SK-N-SH (cell line): ENCODE data around the gene CRLF1. TPM values are rescaled to one million over a fixed set of nuclear protein-coding genes. Genes with fewer than 3 reads are reported as not detected.

Source experiments
- CTCF ChIA-PET: fragments of 300-600, 350-600 bp; formaldehyde crosslinking; extraction: SDS; loops from one replicate; lab custom pipeline; 2021; lab: Yijun Ruan, JAX
- POLR2A ChIA-PET: fragments of 350-600 bp; sonication (Branson Sonifier 250); formaldehyde crosslinking; extraction: SDS; loops from one replicate; lab custom pipeline; 2020; ENCODE audit warnings: antibody characterized with exemption, inconsistent platforms; lab: Yijun Ruan, JAX
- DNase-seq: peaks from one replicate; pipeline ENCODE4 v3.0.0; 2012
- H2AFZ ChIP-seq: fragments of 200-600 bp; sonication (generic); 2 replicates; pipeline ENCODE4 v1.8.1; 2016; ENCODE audit warnings: antibody characterized with exemption, mild to moderate bottlenecking, low read depth
- H3F3A ChIP-seq: fragments of 200-600 bp; sonication (generic); replicated peaks from 2 replicates; pipeline ENCODE3; 2016; ENCODE audit warnings: antibody characterized with exemption, mild to moderate bottlenecking; ENCODE audit not compliant: insufficient read depth
- H3K27ac ChIP-seq, 2 experiments: fragments of 200-500 bp in 1 of 2; fragments of 200-600 bp in 1 of 2; sonication (Bioruptor generic) in 1 of 2; sonication (generic), shearing (Covaris generic) in 1 of 2; 2 replicates each; pipeline versions ENCODE4 v1.5.1 to v1.6.1; 2014 to 2016; ENCODE audit warnings: low read depth in 2 of 2, inconsistent platforms in 1 of 2, low read length in 1 of 2, mild to moderate bottlenecking in 1 of 2, mixed read lengths in 1 of 2
- H3K27me3 ChIP-seq: fragments of 200-600 bp; sonication (generic), shearing (Covaris generic); 2 replicates; pipeline ENCODE4 v1.6.1; 2016; ENCODE audit warnings: mixed run types; ENCODE audit not compliant: insufficient read depth
- H3K36me3 ChIP-seq, 2 experiments: fragments of 200-500 bp in 1 of 2; fragments of 200-600 bp in 1 of 2; sonication (Bioruptor generic) in 1 of 2; sonication (generic) in 1 of 2; replicated peaks in 1 of 2; 2 replicates each; pipeline versions ENCODE3 to v1.5.1; 2014 to 2016; ENCODE audit warnings: low read length in 1 of 2, mild to moderate bottlenecking in 1 of 2; ENCODE audit not compliant: insufficient read depth in 2 of 2, control insufficient read depth in 1 of 2
- H3K4me1 ChIP-seq, 2 experiments: fragments of 200-500 bp in 1 of 2; fragments of 200-600 bp in 1 of 2; sonication (Bioruptor generic) in 1 of 2; sonication (generic), shearing (Covaris generic) in 1 of 2; 2 replicates each; pipeline versions ENCODE4 v1.5.1 to v1.6.1; 2014 to 2016; ENCODE audit warnings: low read depth in 1 of 2, low read length in 1 of 2, mixed run types in 1 of 2; ENCODE audit not compliant: insufficient read depth in 2 of 2, control insufficient read depth in 1 of 2
- H3K4me2 ChIP-seq: fragments of 200-600 bp; sonication (generic), shearing (Covaris generic); 2 replicates; pipeline ENCODE4 v1.6.1; 2017; ENCODE audit warnings: mixed run types
- H3K4me3 ChIP-seq, 2 experiments: fragments of 200-500 bp in 1 of 2; fragments of 200-600 bp in 1 of 2; sonication (Bioruptor generic) in 1 of 2; sonication (generic), shearing (Covaris generic) in 1 of 2; 2 replicates each; pipeline versions ENCODE4 v1.5.1 to v1.8.1; 2014 to 2016; ENCODE audit warnings: low read depth in 2 of 2, inconsistent platforms in 1 of 2, low read length in 1 of 2, mild to moderate bottlenecking in 1 of 2, mixed read lengths in 1 of 2, moderate library complexity in 1 of 2
- H3K79me2 ChIP-seq: fragments of 200-600 bp; sonication (generic); 2 replicates; pipeline ENCODE4 v1.8.1; 2017; ENCODE audit warnings: mild to moderate bottlenecking; ENCODE audit not compliant: insufficient read depth
- H3K9ac ChIP-seq: fragments of 200-600 bp; sonication (generic); 2 replicates; pipeline ENCODE4 v1.6.1; 2017; ENCODE audit warnings: mixed run types
- H3K9me2 ChIP-seq: fragments of 200-600 bp; sonication (generic); 2 replicates; pipeline ENCODE4 v1.6.1; 2017; ENCODE audit warnings: mixed run types
- H3K9me3 ChIP-seq: fragments of 200-600 bp; sonication (generic); 2 replicates; pipeline ENCODE4 v1.6.1; 2017; ENCODE audit warnings: mixed run types, mild to moderate bottlenecking, moderate library complexity
- H4K20me1 ChIP-seq: fragments of 200-600 bp; sonication (generic); 2 replicates; pipeline ENCODE4 v1.6.1; 2017; ENCODE audit warnings: mild to moderate bottlenecking, mixed run types; ENCODE audit not compliant: insufficient read depth
- CHD2 ChIP-seq: fragments of 150-350 bp; IDR thresholded peaks from 2 replicates; pipeline ENCODE4 v1.6.1; 2018; ENCODE audit warnings: low read length; ENCODE audit not compliant: partially characterized antibody
- ELF1 ChIP-seq: IDR thresholded peaks from 2 replicates; pipeline ENCODE4 v1.4.0; 2012
- EP300 ChIP-seq, 2 experiments: IDR thresholded peaks; 2 replicates each; pipeline versions ENCODE4 v1.4.0 to v1.6.1; 2012; ENCODE audit warnings: borderline replicate concordance in 1 of 2, low read depth in 1 of 2, low read length in 1 of 2
- FOSL2 ChIP-seq: IDR thresholded peaks from 2 replicates; pipeline ENCODE4 v1.4.0; 2012; ENCODE audit warnings: low read depth, mild to moderate bottlenecking, moderate library complexity, borderline replicate concordance
- FOXM1 ChIP-seq: IDR thresholded peaks from 2 replicates; pipeline ENCODE4 v1.4.0; 2012; ENCODE audit warnings: low read depth, mild to moderate bottlenecking
- GATA2 ChIP-seq: sonication (generic); formaldehyde crosslinking; IDR thresholded peaks from 2 replicates; pipeline ENCODE4 v1.5.0; 2020; ENCODE audit warnings: mild to moderate bottlenecking, missing genetic modification reagents
- MAX ChIP-seq: IDR thresholded peaks from 2 replicates; pipeline ENCODE4 v1.4.0; 2012; ENCODE audit warnings: low read depth
- MEF2A ChIP-seq: IDR thresholded peaks from 2 replicates; pipeline ENCODE4 v1.4.0; 2012; ENCODE audit warnings: low read depth, borderline replicate concordance
- MXI1 ChIP-seq: IDR thresholded peaks from 2 replicates; pipeline ENCODE4 v1.6.1; 2012; ENCODE audit warnings: mild to moderate bottlenecking, low read depth, low read length, improper control_type of control experiment
- NFIC ChIP-seq: IDR thresholded peaks from 2 replicates; pipeline ENCODE4 v1.4.0; 2012; ENCODE audit warnings: borderline replicate concordance
- NRF1 ChIP-seq: IDR thresholded peaks from 2 replicates; pipeline ENCODE4 v1.6.1; 2012; ENCODE audit warnings: low read depth, mild to moderate bottlenecking, low read length
- POLR2AphosphoS5 ChIP-seq: IDR thresholded peaks from 2 replicates; pipeline ENCODE4 v1.6.1; 2012; ENCODE audit warnings: low read depth, low read length
- RCOR1 ChIP-seq: fragments of 150-350 bp; IDR thresholded peaks from 2 replicates; pipeline ENCODE4 v1.6.1; 2017; ENCODE audit warnings: antibody characterized with exemption, low read length
- REST ChIP-seq: IDR thresholded peaks from 2 replicates; pipeline ENCODE4 v1.6.1; 2012; ENCODE audit warnings: mild to moderate bottlenecking, low read depth, low read length, moderate library complexity
- RXRA ChIP-seq: IDR thresholded peaks from 2 replicates; pipeline ENCODE4 v1.4.0; 2012; ENCODE audit warnings: low read depth, mild to moderate bottlenecking, borderline replicate concordance
- SMC3 ChIP-seq: IDR thresholded peaks from 2 replicates; pipeline ENCODE4 v1.6.1; 2012; ENCODE audit warnings: low read depth, low read length, improper control_type of control experiment
- TCF12 ChIP-seq: IDR thresholded peaks from 2 replicates; pipeline ENCODE4 v1.4.0; 2012
- USF1 ChIP-seq: IDR thresholded peaks from 2 replicates; pipeline ENCODE4 v1.4.0; 2012; ENCODE audit warnings: low read depth, borderline replicate concordance
- YY1 ChIP-seq: IDR thresholded peaks from 2 replicates; pipeline ENCODE4 v1.4.0; 2012; ENCODE audit warnings: low read depth, mild to moderate bottlenecking
- WGBS: methylation state at CpG from one replicate; pipeline ENCODE4 v1.1.6; 2017; ENCODE audit warnings: low lambda C conversion rate; 5-methylcytosine and 5-hydroxymethylcytosine counted together
- polyA plus RNA-seq, 3 experiments: library from polyadenylated mRNA; depleted of rRNA; stranded (reverse); fragments of >200 nt; gene quantifications; 2 replicates each; pipeline ENCODE4 v1.2.3, GENCODE V29; 2012

The CRLF1 gene
- polyA plus RNA-seq, 1 of the 3 experiments (the other 2 are of a cell fraction) = 0.71 TPM

GRCh38 chr19:18599485-18599884 lies 7.1 kb downstream of the CRLF1 start:
- Histone ChIP-seq H3K4me2 (no peak overlapping the region), H3K79me2 (no peaks in the 10 kb centered on the region), H3F3A (peaks cover 18% of the 10 kb centered on the region), H3K27ac (no peak overlapping the region), H2AFZ (no peak overlapping the region), H3K9ac (no peak overlapping the region), H4K20me1 (no peaks in the 10 kb centered on the region), H3K27me3 (peaks cover 2% of the 10 kb centered on the region; the same call in 1 of the 2 replicates), H3K4me1 (peaks cover 0 to 20% of the 10 kb centered on the region in 2 experiments; a peak in 2 of 4 replicates), H3K36me3 (no peaks in the 10 kb centered on the region), H3K4me3 (no peak overlapping the region), H3K9me2 (no peaks in the 10 kb centered on the region), H3K9me3 (no peaks in the 10 kb centered on the region)
- WGBS = 91% methylated on average over 16 of the region's 20 CpGs
- TF ChIP-seq CHD2 (no peak), YY1 (no peak), FOSL2 (no peak), TCF12 (no peak), NRF1 (no peak), RCOR1 (no peak), POLR2AphosphoS5 (no peak), REST (no peak), MAX (no peak), NFIC (no peak), ELF1 (no peak)
- ChIA-PET POLR2A (no interaction called here), CTCF (interaction anchor here (0.8 to 2.2 kb wide), 2 partner anchors 10 to 266 kb away, joined by 4 to 9 read pairs; partner anchors contain the start of gene REX1BD)
- DNase-seq = peak; percentile 17

- POLR2A ChIA-PET = no interaction called here
- H3K27ac ChIP-seq = no peak overlapping the region
- DNase-seq = peak; percentile 79
Observed at GRCh38 chr19:18597809-18598660, 8.6 kb downstream of the CRLF1 start.

More at GRCh38 chr19:18597809-18598660, 8.6 kb downstream of the CRLF1 start:
- Histone ChIP-seq H2AFZ (no peak overlapping the region), H3K4me3 (no peak overlapping the region), H3K9me2 (no peaks in the 10 kb centered on the region), H3K4me1 (peaks cover 0 to 22% of the 10 kb centered on the region in 2 experiments; a peak in 2 of 4 replicates), H3K9me3 (no peaks in the 10 kb centered on the region), H3K79me2 (no peaks in the 10 kb centered on the region), H3K36me3 (no peaks in the 10 kb centered on the region), H3K4me2 (no peak overlapping the region), H3K9ac (no peak overlapping the region), H3F3A (peaks cover 18% of the 10 kb centered on the region), H4K20me1 (no peaks in the 10 kb centered on the region), H3K27me3 (no peaks in the 10 kb centered on the region)
- 69% methylated on average over 13 of the region's 25 CpGs for WGBS
- CTCF ChIA-PET = interaction anchor here (1.6 to 2.2 kb wide), 2 partner anchors 9 to 250 kb away, joined by 9 to 11 read pairs; partner anchors contain the start of gene REX1BD
- TF ChIP-seq GATA2 (CRISPR knock-in tag) (no peak), EP300 (IDR thresholded peaks at IDR 0.05; ENCODE audit: borderline replicate concordance in 1 of 2, low read depth in 1 of 2, low read length in 1 of 2) (no peak), TCF12 (no peak), MXI1 (no peak), FOXM1 (no peak), SMC3 (no peak), MEF2A (no peak), RXRA (no peak), USF1 (no peak), NRF1 (no peak), NFIC (no peak), CHD2 (no peak)
